GM12878 (cell line): ENCODE data around the gene FMNL2.

Experiments
- BRCA1 ChIP-seq: IDR thresholded peaks from 2 replicates; pipeline ENCODE4 v1.6.1; 2011; ENCODE audit warnings: low read depth, low read length, improper control_type of control experiment
- EZH2 ChIP-seq: IDR thresholded peaks from 2 replicates; pipeline ENCODE4 v1.6.1; 2012; ENCODE audit warnings: low read depth, mild to moderate bottlenecking, control low read depth, inconsistent platforms, low read length, borderline replicate concordance; ENCODE audit not compliant: control insufficient read depth
- PAX5 ChIP-seq: IDR thresholded peaks from 2 replicates; pipeline ENCODE4 v1.6.1; 2011; ENCODE audit warnings: low read depth, low read length, borderline replicate concordance
- POLR2A ChIP-seq: IDR thresholded peaks from 2 replicates; pipeline ENCODE4 v1.6.1; 2011; ENCODE audit warnings: low read depth, mild to moderate bottlenecking, low read length
- TF ChIP-seq, protein P1 (sequence below): IDR thresholded peaks from 2 replicates; pipeline ENCODE4 v1.6.1; 2011; ENCODE audit warnings: low read depth, low read length, improper control_type of control experiment, borderline replicate concordance

DNA sequence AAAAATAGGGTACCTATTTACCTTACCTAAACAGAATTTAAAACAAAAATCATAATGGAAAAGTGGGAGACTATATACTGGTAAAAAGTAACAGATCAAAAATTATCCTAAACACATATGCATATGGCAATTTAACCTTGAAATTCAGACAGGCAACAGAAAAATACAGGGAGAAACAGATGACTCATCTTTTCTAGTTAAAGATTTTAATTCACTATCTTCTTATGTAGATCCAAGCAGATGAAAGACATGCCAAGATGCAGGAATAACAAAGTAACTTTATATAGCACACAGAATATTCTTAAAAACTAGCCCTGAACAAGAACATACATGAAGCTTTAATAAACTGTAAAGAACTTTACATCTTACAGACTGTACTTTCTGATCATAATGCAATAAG, 351.3 kb downstream of the FMNL2 start:
- TF ChIP-seq BRCA1: no peak
- TF ChIP-seq EZH2: no peak
- TF ChIP-seq, protein P1, sequence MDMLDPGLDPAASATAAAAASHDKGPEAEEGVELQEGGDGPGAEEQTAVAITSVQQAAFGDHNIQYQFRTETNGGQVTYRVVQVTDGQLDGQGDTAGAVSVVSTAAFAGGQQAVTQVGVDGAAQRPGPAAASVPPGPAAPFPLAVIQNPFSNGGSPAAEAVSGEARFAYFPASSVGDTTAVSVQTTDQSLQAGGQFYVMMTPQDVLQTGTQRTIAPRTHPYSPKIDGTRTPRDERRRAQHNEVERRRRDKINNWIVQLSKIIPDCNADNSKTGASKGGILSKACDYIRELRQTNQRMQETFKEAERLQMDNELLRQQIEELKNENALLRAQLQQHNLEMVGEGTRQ: no peak
- no peak for TF ChIP-seq PAX5
- no peak for TF ChIP-seq POLR2A
